Measurements from ENCODE around the gene CD58.

- TF ChIP-seq POLR2AphosphoS5 (IDR thresholded peaks at IDR 0.05) (no peak), CTCF (IDR thresholded peaks at IDR 0.05) (no peak), POLR2A (IDR thresholded peaks at IDR 0.05; ENCODE audit: low read depth) (no peak), EP300 (IDR thresholded peaks at IDR 0.05) (no peak)
Measured at GRCh38 chr1:116471241-116471640, 99.6 kb downstream of the CD58 start.
